GM19035 (cell line): Measurements from ENCODE around the gene NNMT.
"Not testable (repeated sequence)": the region's sequence is repeated elsewhere in the genome, so short reads cannot be mapped to it uniquely, and the experiment has no call there.

Experiments used
- ATAC-seq: cut with Tn5 transposase; IDR thresholded peaks from one replicate; pipeline ENCODE4 v1.9.1; 2021; ENCODE audit not compliant: unreplicated experiment

NNMT gene

GRCh38 chr11:114307524-114308203, 11.5 kb downstream of the NNMT start:
- ATAC-seq: no peak

GRCh38 chr11:114308689-114309089, 12.5 kb downstream of the NNMT start:
- ATAC-seq: no peak

GRCh38 chr11:114309517-114309916, 13.3 kb downstream of the NNMT start:
- no peak for ATAC-seq

- ATAC-seq: no peak
Observed at GRCh38 chr11:114310095-114310494, 13.9 kb downstream of the NNMT start.

- no peak for ATAC-seq
Observed at GRCh38 chr11:114311946-114312345, 15.7 kb downstream of the NNMT start.

GRCh38 chr11:114314096-114314495, 17.9 kb downstream of the NNMT start:
- ATAC-seq: no peak

GRCh38 chr11:114315749-114316368, 19.7 kb downstream of the NNMT start:
- no peak for ATAC-seq

GRCh38 chr11:114316980-114317786, 21.0 kb downstream of the NNMT start:
- ATAC-seq: no peak

- ATAC-seq: no peak
Observed at GRCh38 chr11:114317787-114318137, 21.6 kb downstream of the NNMT start.

GRCh38 chr11:114318361-114318760, 22.2 kb downstream of the NNMT start:
- ATAC-seq: no peak

- ATAC-seq: no peak
Observed at GRCh38 chr11:114319716-114320328, 23.6 kb downstream of the NNMT start.

GRCh38 chr11:114321621-114322257, 25.5 kb downstream of the NNMT start:
- ATAC-seq: no peak

GRCh38 chr11:114322934-114323333, 26.7 kb downstream of the NNMT start:
- no peak for ATAC-seq

GRCh38 chr11:114326151-114326550, 30.0 kb downstream of the NNMT start:
- no peak for ATAC-seq

- no peak for ATAC-seq
Observed at GRCh38 chr11:114326776-114327175, 30.6 kb downstream of the NNMT start.

GRCh38 chr11:114330373-114330772, 34.2 kb downstream of the NNMT start:
- ATAC-seq: no peak

- no peak for ATAC-seq
Observed at GRCh38 chr11:114340311-114341131, 44.3 kb downstream of the NNMT start.

- ATAC-seq: not testable (repeated sequence)
Observed at GRCh38 chr11:114341667-114342066, 45.5 kb downstream of the NNMT start.

GRCh38 chr11:114342476-114342875, 46.3 kb downstream of the NNMT start:
- no peak for ATAC-seq

- ATAC-seq: no peak
Observed at GRCh38 chr11:114343020-114343419, 46.8 kb downstream of the NNMT start.
